Tibial artery (tissue), 4 donors: ENCODE results near the gene RGS19.

Experiments used
- DNase-seq, 2 donors: peaks; one replicate each; pipeline ENCODE4 v3.0.0-alpha.2; 2019
- H3K27ac ChIP-seq, 2 donors: fragments of 200-600 bp; sonication (generic) in 1 of 2; 1 replicate in 1 of 2; 2 replicates in 1 of 2; pipeline ENCODE4 v1.5.1; 2018 to 2019; ENCODE audit warnings: mild to moderate bottlenecking in 1 of 2
- H3K27me3 ChIP-seq, 2 donors: fragments of 200-600 bp; sonication (generic) in 1 of 2; one replicate each; pipeline versions ENCODE4 v1.5.1 to v1.6.0; 2016 to 2019
- H3K36me3 ChIP-seq, 3 donors: fragments of 200-600 bp; sonication (generic) in 2 of 3; one replicate each; pipeline ENCODE4 v1.5.1; 2016 to 2019; ENCODE audit warnings: mild to moderate bottlenecking in 2 of 3
- H3K4me1 ChIP-seq, 4 donors: fragments of 200-600 bp; sonication (generic) in 2 of 4; 1 replicate in 3 of 4; 2 replicates in 1 of 4; pipeline ENCODE4 v1.5.1; 2016 to 2019
- H3K4me3 ChIP-seq, 2 donors: fragments of 200-600 bp; sonication (generic) in 1 of 2; 1 replicate in 1 of 2; 2 replicates in 1 of 2; pipeline ENCODE4 v1.5.1; 2018 to 2019; ENCODE audit warnings: mild to moderate bottlenecking in 2 of 2
- H3K9me3 ChIP-seq, 3 donors: fragments of 200-600 bp; sonication (generic) in 1 of 3; one replicate each; pipeline ENCODE4 v1.5.1; 2016 to 2019
- intact Hi-C: fragments of 100-400 bp; cut with DNase I; formaldehyde crosslinking; loops from one replicate; pipeline ENCODE4 v1.15.0; 2023; ENCODE audit warnings: low total_unique reads
- TF ChIP-seq, protein P1 (sequence below), 2 experiments: fragments of 200-600 bp in 1 of 2; fragments of 450-650 bp in 1 of 2; IDR thresholded peaks; one replicate each; pipeline ENCODE4 v1.5.1; 2017 to 2019; ENCODE audit warnings: antibody characterized with exemption in 2 of 2, mild to moderate bottlenecking in 1 of 2, moderate library complexity in 1 of 2

Gene RGS19

DNA sequence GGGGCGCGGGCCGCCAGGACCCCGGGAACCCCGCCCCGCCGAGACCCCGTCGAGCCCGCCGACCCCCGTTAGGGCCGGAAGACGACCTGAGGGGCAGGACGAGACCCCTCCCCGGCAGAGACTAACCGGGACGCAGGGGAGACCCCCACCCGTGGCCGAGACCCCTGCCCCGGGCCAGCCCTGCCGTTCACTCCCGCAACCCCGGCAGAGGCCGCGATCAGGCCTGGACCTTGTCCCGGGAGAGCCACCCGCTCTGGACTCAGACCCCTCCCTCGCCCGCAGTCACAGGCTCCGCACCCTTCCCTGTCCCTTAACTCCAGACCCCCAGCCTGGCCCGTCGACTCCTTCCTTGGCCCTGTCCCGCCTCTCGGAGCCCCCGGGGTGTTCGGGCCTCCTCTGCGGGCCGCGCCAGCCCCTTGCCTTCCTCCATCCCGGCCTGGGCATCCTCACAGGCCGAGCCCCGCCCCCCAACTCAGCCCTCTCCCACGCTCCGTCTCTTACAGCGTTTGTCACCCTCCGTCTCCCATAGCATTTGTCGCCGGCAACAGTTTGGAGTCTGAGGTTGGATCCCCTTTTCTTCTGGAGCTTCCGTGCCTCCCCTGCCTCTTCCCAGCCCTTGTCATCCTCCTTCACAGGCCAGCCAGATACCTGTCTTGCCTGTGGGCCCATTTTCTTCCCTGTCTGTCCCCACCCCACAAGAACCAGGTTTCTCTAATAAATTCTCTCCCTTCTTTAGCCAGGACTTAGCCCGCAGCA, 15.8 kb downstream of the RGS19 start:
- Histone ChIP-seq H3K4me1 (peaks cover 0 to 32% (median 23%) of the 10 kb centered on the region in 4 donors), H3K27ac (peak overlapping the region; percentile 87 to 89), H3K9me3 (no peaks in the 10 kb centered on the region), H3K27me3 (peaks cover 0 to under 1% of the 10 kb centered on the region in 2 donors), H3K4me3 (peak overlapping the region; percentile 87 to 90), H3K36me3 (peaks cover 0 to 6% (median 0%) of the 10 kb centered on the region in 3 donors)
- TF ChIP-seq, protein P1, sequence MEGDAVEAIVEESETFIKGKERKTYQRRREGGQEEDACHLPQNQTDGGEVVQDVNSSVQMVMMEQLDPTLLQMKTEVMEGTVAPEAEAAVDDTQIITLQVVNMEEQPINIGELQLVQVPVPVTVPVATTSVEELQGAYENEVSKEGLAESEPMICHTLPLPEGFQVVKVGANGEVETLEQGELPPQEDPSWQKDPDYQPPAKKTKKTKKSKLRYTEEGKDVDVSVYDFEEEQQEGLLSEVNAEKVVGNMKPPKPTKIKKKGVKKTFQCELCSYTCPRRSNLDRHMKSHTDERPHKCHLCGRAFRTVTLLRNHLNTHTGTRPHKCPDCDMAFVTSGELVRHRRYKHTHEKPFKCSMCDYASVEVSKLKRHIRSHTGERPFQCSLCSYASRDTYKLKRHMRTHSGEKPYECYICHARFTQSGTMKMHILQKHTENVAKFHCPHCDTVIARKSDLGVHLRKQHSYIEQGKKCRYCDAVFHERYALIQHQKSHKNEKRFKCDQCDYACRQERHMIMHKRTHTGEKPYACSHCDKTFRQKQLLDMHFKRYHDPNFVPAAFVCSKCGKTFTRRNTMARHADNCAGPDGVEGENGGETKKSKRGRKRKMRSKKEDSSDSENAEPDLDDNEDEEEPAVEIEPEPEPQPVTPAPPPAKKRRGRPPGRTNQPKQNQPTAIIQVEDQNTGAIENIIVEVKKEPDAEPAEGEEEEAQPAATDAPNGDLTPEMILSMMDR (IDR thresholded peaks at IDR 0.05) = no peak
- intact Hi-C loops = no loop called here
- DNase-seq = peak in 1 of 2 donors; percentile 80

DNA sequence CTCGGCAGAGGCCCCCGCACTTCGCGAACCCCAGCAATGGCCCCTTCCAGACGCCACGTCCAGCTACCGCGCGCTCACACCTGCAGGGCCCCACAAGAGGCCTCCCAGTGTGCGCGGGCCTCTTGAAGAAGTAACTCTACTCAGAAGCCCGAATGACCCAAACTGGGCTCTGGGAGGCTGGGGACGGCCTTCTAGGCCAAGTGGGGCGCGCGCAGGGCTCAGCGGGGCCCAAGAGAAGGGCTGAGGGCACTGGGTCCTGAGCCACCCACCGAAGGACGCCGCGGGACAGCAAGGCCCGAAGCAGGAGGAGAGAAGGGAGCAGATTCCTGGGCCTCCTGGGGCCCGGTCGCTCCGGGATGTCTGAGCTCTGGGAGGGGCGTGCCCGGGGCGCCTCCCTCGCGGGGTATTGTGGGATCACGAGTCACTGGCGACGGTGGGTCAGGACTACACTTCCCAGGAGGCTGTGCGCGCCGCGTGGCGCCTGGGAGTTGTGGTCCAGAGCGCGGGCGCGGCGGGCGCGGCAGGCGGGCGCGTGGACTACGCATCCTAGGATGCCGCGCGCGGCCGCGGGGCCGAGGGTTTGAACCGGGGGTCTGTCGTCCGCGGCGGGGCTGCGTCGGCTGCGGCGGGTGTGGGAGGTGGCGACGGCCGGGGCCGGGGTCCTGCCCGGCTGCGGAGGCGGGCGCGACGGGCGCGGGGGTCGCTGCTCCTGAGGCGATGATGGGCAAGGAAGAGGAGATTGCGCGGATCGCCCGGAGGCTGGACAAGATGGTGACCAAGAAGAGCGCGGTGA, 16.5 kb downstream of the RGS19 start, which contains the start of gene TCEA2:
Gene TCEA2, plus strand, starts transcription at position 603 of the 793 bp plus-strand sequence. Its CDS starts 115 bp downstream, at position 718.
- H3K4me3 ChIP-seq = peak within 1 kb of the TSS; percentile 87 to 90
- H3K27ac ChIP-seq = peak within 1 kb of the TSS; percentile 87 to 89
- peak; percentile 96 to 98 for DNase-seq
- H3K4me1 ChIP-seq = peaks cover 0 to 32% (median 23%) of the 10 kb centered on the region in 4 donors
- no peaks in the 10 kb centered on the region for H3K9me3 ChIP-seq
- H3K27me3 ChIP-seq = peaks cover 0 to 8% of the 10 kb centered on the region in 2 donors
- TF ChIP-seq, protein P1 (IDR thresholded peaks at IDR 0.05) = no peak
- H3K36me3 ChIP-seq = no peaks in the 10 kb centered on the region
- intact Hi-C loops = no loop called here

DNA sequence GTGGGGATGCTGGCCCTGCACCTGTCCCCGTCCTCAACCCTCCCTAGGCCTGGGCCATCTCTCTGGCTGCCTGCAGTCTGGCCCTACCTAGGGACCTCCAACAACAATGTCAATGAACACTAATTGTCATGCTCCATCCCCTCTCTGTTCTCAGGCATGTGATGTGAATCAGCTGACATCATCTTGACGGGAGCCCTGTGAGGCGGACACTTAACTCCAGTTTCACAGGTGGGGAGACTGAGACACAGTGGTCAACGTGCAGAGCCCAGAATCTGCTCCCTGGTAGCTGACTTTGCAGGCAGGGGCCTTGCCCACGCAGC, 17.1 kb downstream of the RGS19 start:
- Histone ChIP-seq H3K9me3 (no peaks in the 10 kb centered on the region), H3K4me3 (peak overlapping the region; percentile 87 to 90), H3K36me3 (no peaks in the 10 kb centered on the region), H3K4me1 (peaks cover 0 to 32% (median 23%) of the 10 kb centered on the region in 4 donors), H3K27me3 (peaks cover 0 to 14% of the 10 kb centered on the region in 2 donors), H3K27ac (peak overlapping the region; percentile 87 to 89)
- TF ChIP-seq, protein P1 (IDR thresholded peaks at IDR 0.05) = no peak
- DNase-seq = no peak
- intact Hi-C loops = no loop called here

DNA sequence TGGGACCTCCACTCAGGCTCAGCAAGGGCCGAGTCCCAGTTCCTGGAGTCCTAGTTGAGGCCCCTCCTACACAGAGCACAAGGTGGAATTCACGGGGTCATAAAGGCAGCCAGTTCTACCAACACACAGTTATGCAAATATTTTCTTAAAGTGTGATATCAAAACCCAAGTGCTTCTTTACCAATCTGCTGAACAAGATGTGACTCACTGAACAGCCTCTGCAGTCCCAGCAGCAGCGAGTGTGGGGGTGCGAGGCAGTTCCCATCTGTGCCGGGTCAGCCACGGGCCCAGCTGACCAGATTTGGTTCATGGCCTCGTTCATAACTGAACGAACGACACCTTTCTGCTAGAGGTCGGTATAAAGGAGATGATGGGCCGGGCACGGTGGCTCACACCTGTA, 20.8 kb downstream of the RGS19 start:
- intact Hi-C loops = no loop called here
- Histone ChIP-seq H3K27me3 (peaks cover 0 to 51% of the 10 kb centered on the region in 2 donors), H3K9me3 (no peaks in the 10 kb centered on the region), H3K27ac (no peak overlapping the region), H3K4me1 (peaks cover 0 to 15% (median 5%) of the 10 kb centered on the region in 4 donors), H3K36me3 (no peaks in the 10 kb centered on the region), H3K4me3 (no peak overlapping the region)
- DNase-seq = no peak
- TF ChIP-seq, protein P1 (IDR thresholded peaks at IDR 0.05) = no peak

DNA sequence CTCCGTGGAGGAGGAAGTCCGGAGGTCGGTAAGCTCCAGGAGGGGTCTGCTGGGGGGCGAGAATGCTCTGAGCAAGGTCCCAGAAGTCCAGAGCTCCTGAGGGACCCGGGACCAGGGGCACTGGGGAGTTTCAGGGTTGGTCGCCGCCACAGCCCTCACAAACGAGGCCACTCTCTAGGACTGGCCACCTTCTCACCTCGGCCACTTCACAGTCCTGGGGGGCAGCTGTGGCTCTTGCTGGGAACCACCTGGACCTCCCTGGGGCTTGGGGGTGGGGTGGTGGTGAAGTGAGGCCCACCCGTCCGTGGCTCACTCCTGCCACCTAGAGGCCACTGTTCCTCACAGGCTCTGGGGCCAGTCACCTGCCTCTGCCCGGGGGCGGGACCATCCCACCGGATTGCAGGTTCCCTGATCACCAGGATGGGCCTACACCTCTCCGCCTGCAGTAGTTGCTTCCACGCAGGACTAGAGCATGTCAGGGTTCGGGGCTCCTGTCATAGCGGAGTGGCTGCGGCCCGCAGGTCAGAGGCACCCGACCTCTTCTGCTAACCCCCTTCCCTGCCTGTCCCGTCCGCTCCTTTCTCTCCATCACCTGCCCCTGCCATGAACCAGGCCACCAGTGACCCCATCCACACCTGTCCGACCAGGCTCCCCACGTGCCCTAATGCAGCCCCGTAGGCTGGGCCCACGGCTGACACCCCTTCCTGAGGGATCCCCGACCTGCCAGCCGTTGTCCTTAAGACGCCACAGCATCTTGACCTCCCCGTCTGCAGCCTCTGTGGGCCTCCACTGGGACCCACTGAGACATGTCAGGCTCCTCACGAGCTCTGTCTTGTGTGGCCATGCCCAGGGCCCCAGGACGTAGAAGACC, 21.5 kb downstream of the RGS19 start:
- peak in 1 of 2 donors; percentile 57 for DNase-seq
- intact Hi-C loops = no loop called here

More for the DNA sequence above, 21.5 kb downstream of the RGS19 start:
- no peaks in the 10 kb centered on the region for H3K9me3 ChIP-seq
- peaks cover 0 to 58% of the 10 kb centered on the region in 2 donors for H3K27me3 ChIP-seq
- H3K27ac ChIP-seq = no peak overlapping the region
- no peaks in the 10 kb centered on the region for H3K36me3 ChIP-seq
- H3K4me3 ChIP-seq = no peak overlapping the region
- TF ChIP-seq, protein P1 (IDR thresholded peaks at IDR 0.05) = peak; percentile 56 to 69
- H3K4me1 ChIP-seq = peaks cover 0 to 15% (median 5%) of the 10 kb centered on the region in 4 donors
